Esophagus muscularis mucosa (tissue), 4 donors: ENCODE results near the gene NADSYN1.

Experiments used
- EP300 ChIP-seq: sonication (generic); formaldehyde crosslinking; IDR thresholded peaks from one replicate; pipeline ENCODE4 v1.6.1; 2017; ENCODE audit warnings: antibody characterized with exemption
- POLR2A ChIP-seq: fragments of 450-650 bp; IDR thresholded peaks from one replicate; pipeline ENCODE4 v1.6.1; 2017; ENCODE audit warnings: antibody characterized with exemption, moderate library complexity, mild to moderate bottlenecking, low read depth
- POLR2AphosphoS5 ChIP-seq, 2 donors: sonication (generic); formaldehyde crosslinking; IDR thresholded peaks; one replicate each; pipeline ENCODE4 v1.6.1; 2017; ENCODE audit warnings: antibody characterized with exemption in 2 of 2
- TF ChIP-seq, protein P1 (sequence below), 3 experiments: fragments of 200-600 bp in 2 of 3; fragments of 450-650 bp in 1 of 3; sonication (generic) in 2 of 3; IDR thresholded peaks; one replicate each; pipeline ENCODE4 v1.5.1; 2017 to 2019; ENCODE audit warnings: antibody characterized with exemption in 3 of 3, mild to moderate bottlenecking in 2 of 3, moderate library complexity in 1 of 3

DNA sequence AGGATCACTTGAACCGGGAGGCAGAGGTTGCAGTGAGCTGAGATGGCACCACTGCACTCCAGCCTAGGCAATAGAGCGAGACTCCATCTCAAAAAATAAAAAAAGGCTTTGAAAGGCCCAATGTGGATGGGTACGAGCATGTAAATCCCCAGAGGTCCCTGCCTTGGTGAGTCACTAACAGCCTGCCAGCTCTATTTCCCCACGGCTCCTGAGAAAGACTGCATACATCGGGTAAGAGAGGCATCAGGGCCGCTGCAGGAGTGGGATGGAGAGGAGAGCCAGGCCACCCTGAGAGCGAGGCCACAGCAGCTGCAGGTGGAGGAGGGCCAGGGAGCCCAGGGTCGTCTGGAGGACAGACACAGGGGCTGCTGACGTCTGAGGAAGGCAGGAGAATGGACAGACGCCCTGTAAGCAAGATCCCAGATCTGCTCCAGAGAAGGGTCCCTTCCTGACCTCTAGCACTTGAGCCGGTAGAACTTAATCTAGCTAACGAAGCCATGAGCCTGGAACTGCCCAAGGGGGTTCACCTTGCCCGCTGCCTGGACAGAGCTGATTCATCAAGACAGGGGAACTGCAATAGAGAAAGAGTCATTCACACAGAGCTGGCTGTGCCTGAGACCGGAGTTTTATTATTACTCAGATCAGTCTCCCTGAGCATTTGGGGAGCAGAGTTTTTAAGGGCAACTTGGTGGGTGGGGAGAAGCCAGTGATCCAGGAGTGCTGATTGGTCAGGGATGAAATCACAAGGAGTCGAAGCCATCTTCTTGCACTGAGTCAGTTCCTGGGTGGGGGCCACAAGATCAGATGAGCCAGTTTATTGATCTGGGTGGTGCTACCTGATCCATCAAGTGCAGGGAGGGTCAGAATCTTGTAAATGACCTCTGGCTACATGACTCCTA is 90.1 kb downstream of the NADSYN1 start:
- TF ChIP-seq POLR2A = no peak
- TF ChIP-seq, protein P1, sequence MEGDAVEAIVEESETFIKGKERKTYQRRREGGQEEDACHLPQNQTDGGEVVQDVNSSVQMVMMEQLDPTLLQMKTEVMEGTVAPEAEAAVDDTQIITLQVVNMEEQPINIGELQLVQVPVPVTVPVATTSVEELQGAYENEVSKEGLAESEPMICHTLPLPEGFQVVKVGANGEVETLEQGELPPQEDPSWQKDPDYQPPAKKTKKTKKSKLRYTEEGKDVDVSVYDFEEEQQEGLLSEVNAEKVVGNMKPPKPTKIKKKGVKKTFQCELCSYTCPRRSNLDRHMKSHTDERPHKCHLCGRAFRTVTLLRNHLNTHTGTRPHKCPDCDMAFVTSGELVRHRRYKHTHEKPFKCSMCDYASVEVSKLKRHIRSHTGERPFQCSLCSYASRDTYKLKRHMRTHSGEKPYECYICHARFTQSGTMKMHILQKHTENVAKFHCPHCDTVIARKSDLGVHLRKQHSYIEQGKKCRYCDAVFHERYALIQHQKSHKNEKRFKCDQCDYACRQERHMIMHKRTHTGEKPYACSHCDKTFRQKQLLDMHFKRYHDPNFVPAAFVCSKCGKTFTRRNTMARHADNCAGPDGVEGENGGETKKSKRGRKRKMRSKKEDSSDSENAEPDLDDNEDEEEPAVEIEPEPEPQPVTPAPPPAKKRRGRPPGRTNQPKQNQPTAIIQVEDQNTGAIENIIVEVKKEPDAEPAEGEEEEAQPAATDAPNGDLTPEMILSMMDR (IDR thresholded peaks at IDR 0.05) = no peak
- no peak for TF ChIP-seq POLR2AphosphoS5 (IDR thresholded peaks at IDR 0.05)
- TF ChIP-seq EP300 = no peak
